Right lobe of liver (tissue), 6 donors: ENCODE measurements around the gene TMEM17. TPM values are rescaled to one million over a fixed set of nuclear protein-coding genes. Genes with fewer than 3 reads are reported as not detected.
A peak's percentile ranks its signal among the peaks of the same experiment; 100 is the strongest.
"Not testable (repeated sequence)": the region's sequence is repeated elsewhere in the genome, so short reads cannot be mapped to it uniquely, and the experiment has no call there.

Experiments used
- ATAC-seq, 4 donors: fragments of 200-7000 bp; cut with Tn5 transposase; one replicate each; pipeline ENCODE4 v1.9.1; 2020; ENCODE audit warnings: mild to moderate bottlenecking in 4 of 4, moderate library complexity in 4 of 4
- DNase-seq, 3 donors: peaks; one replicate each; pipeline ENCODE4 v3.0.0-alpha.2; 2020
- H3K27ac ChIP-seq, 3 donors: fragments of 200-600 bp; one replicate each; pipeline ENCODE4 v1.8.0; 2022
- H3K27me3 ChIP-seq, 2 donors: fragments of 200-600 bp; one replicate each; pipeline ENCODE4 v1.8.0; 2022
- H3K36me3 ChIP-seq, 4 donors: fragments of 200-600 bp; sonication (generic) in 1 of 4; one replicate each; pipeline versions ENCODE4 v1.5.1 to v1.8.0; 2017 to 2022; ENCODE audit warnings: control low read depth in 1 of 4
- H3K4me1 ChIP-seq, 4 donors: fragments of 200-600 bp; sonication (generic) in 1 of 4; one replicate each; pipeline versions ENCODE4 v1.5.1 to v1.8.0; 2017 to 2022; ENCODE audit warnings: control low read depth in 1 of 4
- H3K4me3 ChIP-seq, 3 donors: fragments of 200-600 bp; one replicate each; pipeline ENCODE4 v1.8.0; 2022
- H3K9me3 ChIP-seq, 4 donors: fragments of 200-600 bp; sonication (generic) in 1 of 4; one replicate each; pipeline versions ENCODE4 v1.5.1 to v1.8.0; 2017 to 2022; ENCODE audit warnings: control low read depth in 1 of 4
- CTCF ChIP-seq, 4 donors: fragments of 200-600 bp in 3 of 4; fragments of 450-650 bp in 1 of 4; IDR thresholded peaks; one replicate each; pipeline versions ENCODE4 v1.5.1 to v1.8.0; 2016 to 2022; ENCODE audit warnings: antibody characterized with exemption in 4 of 4, mild to moderate bottlenecking in 2 of 4
- POLR2A ChIP-seq: fragments of 450-650 bp; IDR thresholded peaks from one replicate; pipeline ENCODE4 v1.6.1; 2017; ENCODE audit warnings: antibody characterized with exemption, mild to moderate bottlenecking
- WGBS: methylation state at CpG from one replicate; pipeline ENCODE4 v1.1.6; 2018; ENCODE audit warnings: low coverage, low lambda C conversion rate; ENCODE audit not compliant: insufficient coverage; ENCODE audit errors: missing lambda C conversion rate; 5-methylcytosine and 5-hydroxymethylcytosine counted together
- intact Hi-C, 2 donors: fragments of 100-400 bp; cut with DNase I; formaldehyde crosslinking; loops; one replicate each; pipeline versions ENCODE4 v1.11.2 to v1.14.1; 2022
- total RNA-seq, 6 experiments: library from RNA; depleted of rRNA in 2 of 6; stranded (reverse); fragments of >200 nt in 2 of 6; fragmentation: NEBNext Ultra II Directional in 3 of 6; extraction: Animal tissue kit (Norgen Biotek cat#: 25700) in 3 of 6; gene quantifications; one replicate each; pipeline versions ENCODE4 v1.1.0 to v1.2.4, GENCODE V29; 2016 to 2023
- donor health status: DM: no; HTN: yes; CAD: no.
- donor health status: DM: no; HTN: no; CAD: no.
- donor health status: DM: no; HTN: no; CAD: no.
- donor health status: DM: no; HTN: yes; CAD: no.
- donor health status: DM: no; HTN: yes; CAD: no.

The TMEM17 gene
- total RNA-seq, 6 experiments from 2014 or later = 0.40 to 1.2 (median 0.87) TPM

DNA sequence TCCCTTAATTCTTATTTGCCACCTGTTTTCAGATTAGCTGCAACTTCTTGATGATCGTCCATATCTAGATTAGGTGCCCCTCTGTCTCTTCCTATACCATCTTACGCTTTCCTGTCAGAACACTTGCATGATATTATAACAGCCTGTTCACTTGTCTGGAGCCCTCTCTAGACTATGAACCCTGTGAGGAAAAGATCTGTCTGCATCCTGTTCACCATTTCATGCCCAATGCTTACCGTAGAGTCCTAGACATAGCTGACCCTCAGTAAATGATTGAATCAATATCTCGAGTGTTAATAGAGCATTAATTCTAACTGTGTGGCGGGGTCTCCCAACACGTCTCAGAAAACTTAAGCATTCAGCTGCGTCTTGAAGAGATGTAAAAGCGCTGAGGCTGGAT lies 31.8 kb upstream of the TMEM17 start:
- intact Hi-C loops = no loop called here
- WGBS = 87% methylated on average over 8 of the region's 8 CpGs
- Histone ChIP-seq H3K36me3 (no peaks in the 10 kb centered on the region), H3K27ac (no peak overlapping the region), H3K4me3 (no peak overlapping the region), H3K9me3 (no peaks in the 10 kb centered on the region), H3K4me1 (peaks cover 0 to 26% (median 8%) of the 10 kb centered on the region in 4 donors), H3K27me3 (no peaks in the 10 kb centered on the region)
- TF ChIP-seq CTCF (IDR thresholded peaks at IDR 0.05) = no peak
- ATAC-seq (no peak), DNase-seq (no peak)

- intact Hi-C loops = no loop called here
- Histone ChIP-seq H3K36me3 (no peaks in the 10 kb centered on the region), H3K9me3 (no peaks in the 10 kb centered on the region), H3K4me3 (no peak overlapping the region), H3K4me1 (peaks cover 0 to 26% (median 8%) of the 10 kb centered on the region in 4 donors), H3K27me3 (no peaks in the 10 kb centered on the region), H3K27ac (no peak overlapping the region)
- DNase-seq (no peak), ATAC-seq (peak in 3 of 4 donors; percentile 27 to 33 (median 28))
- TF ChIP-seq POLR2A (no peak), CTCF (IDR thresholded peaks at IDR 0.05) (no peak)
- WGBS = 67% methylated on average over 3 of the region's 7 CpGs
Measured at GRCh38 chr2:62536873-62537547, 31.0 kb upstream of the TMEM17 start.

DNA sequence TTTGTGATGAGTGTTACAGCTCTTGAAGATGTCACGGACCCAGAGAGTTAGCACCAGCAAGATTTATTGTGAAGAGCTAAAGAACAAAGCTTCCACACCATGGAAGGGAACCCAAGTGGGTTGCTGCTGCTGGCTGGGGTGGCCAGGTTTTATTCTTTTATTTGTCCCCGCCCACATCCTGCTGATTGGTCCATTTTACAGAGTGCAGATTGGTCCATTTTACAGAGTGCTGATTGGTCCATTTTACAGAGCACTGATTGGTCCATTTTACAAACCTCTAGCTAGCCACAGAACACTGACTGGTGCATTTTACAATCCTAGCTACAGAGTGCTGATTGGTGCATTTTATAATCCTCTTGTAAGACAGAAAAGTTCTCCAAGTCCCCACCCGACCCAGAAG lies 29.5 kb upstream of the TMEM17 start:
- H3K27ac ChIP-seq, H3K9me3 ChIP-seq, ATAC-seq, DNase-seq, intact Hi-C loops, H3K27me3 ChIP-seq, H3K4me3 ChIP-seq, H3K36me3 ChIP-seq: not testable (repeated sequence)
- H3K4me1 ChIP-seq = peaks cover 0 to 11% (median under 1%) of the 10 kb centered on the region in 4 donors
- 69% methylated on average over 2 of the region's 3 CpGs for WGBS

- no peak for ATAC-seq
- no peak overlapping the region for H3K27ac ChIP-seq
- H3K27me3 ChIP-seq = no peaks in the 10 kb centered on the region
- TF ChIP-seq CTCF (IDR thresholded peaks at IDR 0.05) (no peak), POLR2A (no peak)
- H3K9me3 ChIP-seq = no peaks in the 10 kb centered on the region
- DNase-seq = no peak
- no CpG with 5 or more reads among the region's 7 CpGs for WGBS
- peaks cover 0 to 2% (median under 1%) of the 10 kb centered on the region in 4 donors for H3K4me1 ChIP-seq
- H3K36me3 ChIP-seq = no peaks in the 10 kb centered on the region
- no peak overlapping the region for H3K4me3 ChIP-seq
- intact Hi-C loops = no loop called here
Measured at GRCh38 chr2:62531594-62531993, 25.6 kb upstream of the TMEM17 start.

DNA sequence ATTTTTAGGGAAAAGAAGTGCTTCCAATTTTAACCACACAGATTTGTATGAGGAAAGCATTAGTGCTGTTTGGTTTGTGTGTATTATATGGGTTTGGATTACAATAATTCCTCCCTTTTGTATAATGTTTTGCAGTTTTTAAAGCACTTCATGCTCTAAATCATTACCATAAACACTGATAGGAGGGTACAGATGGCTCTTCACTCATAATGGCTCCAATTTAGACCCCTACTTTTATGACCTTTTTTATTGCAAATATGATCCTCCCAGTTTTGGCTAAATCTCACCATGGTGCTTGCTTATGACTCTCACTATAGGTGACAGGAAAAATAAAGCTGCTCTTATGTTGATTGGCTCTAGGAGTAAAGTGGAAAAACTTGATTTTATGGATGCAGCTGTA lies 23.8 kb upstream of the TMEM17 start:
- H3K4me1 ChIP-seq = peaks cover 0 to 20% (median 8%) of the 10 kb centered on the region in 4 donors
- intact Hi-C loops = no loop called here
- no peaks in the 10 kb centered on the region for H3K9me3 ChIP-seq
- ATAC-seq (no peak), DNase-seq (no peak)
- H3K36me3 ChIP-seq = no peaks in the 10 kb centered on the region
- H3K27ac ChIP-seq = no peak overlapping the region
- no peaks in the 10 kb centered on the region for H3K27me3 ChIP-seq
- TF ChIP-seq POLR2A (no peak), CTCF (IDR thresholded peaks at IDR 0.05) (no peak)
- no peak overlapping the region for H3K4me3 ChIP-seq
